SK-N-SH treated with all-trans-retinoic acid at 6 μM for 48 hours (cell line): ENCODE measurements around the gene CAPN13.

ENCODE experiments used
- ATAC-seq: fragments of 200-7000 bp; cut with Tn5 transposase; 3 replicates; pipeline ENCODE4 v1.9.1; 2020; ENCODE audit warnings: mild to moderate bottlenecking, moderate library complexity
- ARNTL ChIP-seq: fragments of 450-650 bp; formaldehyde crosslinking; IDR thresholded peaks from 2 replicates; pipeline ENCODE4 v1.5.0; 2020; ENCODE audit warnings: low read depth, mild to moderate bottlenecking, moderate library complexity, borderline replicate concordance
- BACH2 ChIP-seq: fragments of 250-450 bp; sonication (Bioruptor Pico); IDR thresholded peaks from 2 replicates; pipeline ENCODE4 v1.9.0; 2021; ENCODE audit warnings: mild to moderate bottlenecking, borderline replicate concordance
- CREB5 ChIP-seq: fragments of 250-450 bp; sonication (Bioruptor Pico); IDR thresholded peaks from 2 replicates; pipeline ENCODE4 v1.5.1; 2020; ENCODE audit warnings: low read depth, mild to moderate bottlenecking, moderate library complexity
- CSDC2 ChIP-seq: fragments of 250-450 bp; sonication (Bioruptor Pico); IDR thresholded peaks from 2 replicates; pipeline ENCODE4 v1.5.0; 2020; ENCODE audit warnings: mild to moderate bottlenecking, moderate library complexity
- CSRNP3 ChIP-seq: fragments of 250-450 bp; sonication (Bioruptor Pico); IDR thresholded peaks from 2 replicates; pipeline ENCODE4 v1.5.1; 2021; ENCODE audit warnings: mild to moderate bottlenecking, moderate library complexity
- ESRRG ChIP-seq: fragments of 250-450 bp; sonication (Bioruptor Pico); IDR thresholded peaks from 2 replicates; pipeline ENCODE4 v1.6.1; 2021; ENCODE audit warnings: mild to moderate bottlenecking
- GLIS3 ChIP-seq: fragments of 250-450 bp; sonication (Bioruptor Pico); IDR thresholded peaks from 2 replicates; pipeline ENCODE4 v1.5.0; 2020; ENCODE audit warnings: mild to moderate bottlenecking, moderate library complexity
- ISL1 ChIP-seq: fragments of 250-450 bp; sonication (Bioruptor Pico); IDR thresholded peaks from 2 replicates; pipeline ENCODE4 v2.1.2; 2022; ENCODE audit warnings: mild to moderate bottlenecking, moderate library complexity
- OSR1 ChIP-seq: fragments of 250-450 bp; sonication (Bioruptor Pico); IDR thresholded peaks from 2 replicates; pipeline ENCODE4 v1.8.0; 2022; ENCODE audit warnings: moderate library complexity, mild to moderate bottlenecking, inconsistent platforms
- PPARA ChIP-seq: fragments of 250-450 bp; sonication (Bioruptor Pico); IDR thresholded peaks from 2 replicates; pipeline ENCODE4 v1.5.0; 2020; ENCODE audit warnings: mild to moderate bottlenecking, borderline replicate concordance
- RARB ChIP-seq: fragments of 250-450 bp; sonication (Bioruptor Pico); IDR thresholded peaks from 2 replicates; pipeline ENCODE4 v1.8.0; 2021; ENCODE audit warnings: mild to moderate bottlenecking, moderate library complexity
- SNAI2 ChIP-seq: fragments of 250-450 bp; sonication (Bioruptor Pico); IDR thresholded peaks from 2 replicates; pipeline ENCODE4 v1.5.0; 2020; ENCODE audit warnings: mild to moderate bottlenecking, moderate library complexity
- TCF4 ChIP-seq: fragments of 250-450 bp; sonication (Bioruptor Pico); IDR thresholded peaks from 2 replicates; pipeline ENCODE4 v1.8.0; 2021; ENCODE audit warnings: mild to moderate bottlenecking, moderate library complexity, borderline replicate concordance
- TSHZ2 ChIP-seq: fragments of 250-450 bp; sonication (Bioruptor Pico); IDR thresholded peaks from 2 replicates; pipeline ENCODE4 v1.5.0; 2020; ENCODE audit warnings: mild to moderate bottlenecking, moderate library complexity
- ZC3H10 ChIP-seq: fragments of 250-450 bp; sonication (Bioruptor Pico); IDR thresholded peaks from 2 replicates; pipeline ENCODE4 v1.5.1; 2021; ENCODE audit warnings: mild to moderate bottlenecking, moderate library complexity
- ZFP3 ChIP-seq: fragments of 250-450 bp; sonication (Bioruptor Pico); IDR thresholded peaks from 2 replicates; pipeline ENCODE4 v1.5.0; 2020; ENCODE audit warnings: mild to moderate bottlenecking, moderate library complexity
- ZFP30 ChIP-seq: fragments of 450-650 bp; formaldehyde crosslinking; IDR thresholded peaks from 2 replicates; pipeline ENCODE4 v1.5.0; 2022; ENCODE audit warnings: mild to moderate bottlenecking, moderate library complexity
- ZNF565 ChIP-seq: fragments of 450-650 bp; formaldehyde crosslinking; conservative IDR thresholded peaks from 2 replicates; pipeline ENCODE4 v1.5.0; 2020; ENCODE audit warnings: low read depth, mild to moderate bottlenecking, moderate library complexity
- ZNF70 ChIP-seq: fragments of 450-650 bp; formaldehyde crosslinking; IDR thresholded peaks from 2 replicates; pipeline ENCODE4 v1.5.0; 2020; ENCODE audit warnings: mild to moderate bottlenecking, moderate library complexity
- ZNF8 ChIP-seq: fragments of 450-650 bp; formaldehyde crosslinking; IDR thresholded peaks from 2 replicates; pipeline ENCODE4 v1.5.0; 2020; ENCODE audit warnings: mild to moderate bottlenecking, moderate library complexity
- TF ChIP-seq, protein P1 (sequence below): fragments of 250-450 bp; sonication (Bioruptor Pico); IDR thresholded peaks from 2 replicates; pipeline ENCODE4 v1.8.0; 2020; ENCODE audit warnings: mild to moderate bottlenecking, moderate library complexity, borderline replicate concordance
- TF ChIP-seq, protein P2 (sequence below): fragments of 250-450 bp; sonication (Bioruptor Pico); IDR thresholded peaks from 2 replicates; pipeline ENCODE4 v1.8.0; 2021; ENCODE audit warnings: low read depth, mild to moderate bottlenecking, moderate library complexity, borderline replicate concordance

The CAPN13 gene

GRCh38 chr2:30769481-30769780 lies 37.8 kb downstream of the CAPN13 start:
- TF ChIP-seq ZFP30 (CRISPR knock-in tag) (no peak), ZNF70 (CRISPR knock-in tag) (no peak), ZC3H10 (CRISPR knock-in tag) (no peak), ARNTL (no peak), TCF4 (CRISPR knock-in tag) (no peak), RARB (CRISPR knock-in tag) (no peak), ISL1 (CRISPR knock-in tag) (no peak), CREB5 (CRISPR knock-in tag) (no peak), PPARA (CRISPR knock-in tag) (no peak), ZNF8 (CRISPR knock-in tag) (no peak), ESRRG (CRISPR knock-in tag) (no peak), ZFP3 (CRISPR knock-in tag) (no peak), ZNF565 (no peak), SNAI2 (CRISPR knock-in tag) (no peak), GLIS3 (CRISPR knock-in tag) (no peak)
- ATAC-seq = no peak

GRCh38 chr2:30768708-30769480 lies 38.4 kb downstream of the CAPN13 start:
- TF ChIP-seq BACH2 (CRISPR knock-in tag) (no peak), ZFP3 (CRISPR knock-in tag) (no peak), ZFP30 (CRISPR knock-in tag) (no peak), ESRRG (CRISPR knock-in tag) (no peak), TCF4 (CRISPR knock-in tag) (no peak), TSHZ2 (CRISPR knock-in tag) (no peak), CSDC2 (no peak), ZNF8 (CRISPR knock-in tag) (no peak), CSRNP3 (no peak), ZNF70 (CRISPR knock-in tag) (no peak), GLIS3 (CRISPR knock-in tag) (no peak)
- TF ChIP-seq, protein P1, sequence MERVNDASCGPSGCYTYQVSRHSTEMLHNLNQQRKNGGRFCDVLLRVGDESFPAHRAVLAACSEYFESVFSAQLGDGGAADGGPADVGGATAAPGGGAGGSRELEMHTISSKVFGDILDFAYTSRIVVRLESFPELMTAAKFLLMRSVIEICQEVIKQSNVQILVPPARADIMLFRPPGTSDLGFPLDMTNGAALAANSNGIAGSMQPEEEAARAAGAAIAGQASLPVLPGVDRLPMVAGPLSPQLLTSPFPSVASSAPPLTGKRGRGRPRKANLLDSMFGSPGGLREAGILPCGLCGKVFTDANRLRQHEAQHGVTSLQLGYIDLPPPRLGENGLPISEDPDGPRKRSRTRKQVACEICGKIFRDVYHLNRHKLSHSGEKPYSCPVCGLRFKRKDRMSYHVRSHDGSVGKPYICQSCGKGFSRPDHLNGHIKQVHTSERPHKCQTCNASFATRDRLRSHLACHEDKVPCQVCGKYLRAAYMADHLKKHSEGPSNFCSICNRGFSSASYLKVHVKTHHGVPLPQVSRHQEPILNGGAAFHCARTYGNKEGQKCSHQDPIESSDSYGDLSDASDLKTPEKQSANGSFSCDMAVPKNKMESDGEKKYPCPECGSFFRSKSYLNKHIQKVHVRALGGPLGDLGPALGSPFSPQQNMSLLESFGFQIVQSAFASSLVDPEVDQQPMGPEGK (CRISPR knock-in tag) = no peak
- ATAC-seq = no peak

GRCh38 chr2:30768036-30768686 lies 39.1 kb downstream of the CAPN13 start:
- no peak for ATAC-seq
- TF ChIP-seq TSHZ2 (CRISPR knock-in tag) (no peak), CREB5 (CRISPR knock-in tag) (no peak), RARB (CRISPR knock-in tag) (no peak), CSRNP3 (no peak), OSR1 (CRISPR knock-in tag) (no peak), ESRRG (CRISPR knock-in tag) (no peak)
- TF ChIP-seq, protein P2, sequence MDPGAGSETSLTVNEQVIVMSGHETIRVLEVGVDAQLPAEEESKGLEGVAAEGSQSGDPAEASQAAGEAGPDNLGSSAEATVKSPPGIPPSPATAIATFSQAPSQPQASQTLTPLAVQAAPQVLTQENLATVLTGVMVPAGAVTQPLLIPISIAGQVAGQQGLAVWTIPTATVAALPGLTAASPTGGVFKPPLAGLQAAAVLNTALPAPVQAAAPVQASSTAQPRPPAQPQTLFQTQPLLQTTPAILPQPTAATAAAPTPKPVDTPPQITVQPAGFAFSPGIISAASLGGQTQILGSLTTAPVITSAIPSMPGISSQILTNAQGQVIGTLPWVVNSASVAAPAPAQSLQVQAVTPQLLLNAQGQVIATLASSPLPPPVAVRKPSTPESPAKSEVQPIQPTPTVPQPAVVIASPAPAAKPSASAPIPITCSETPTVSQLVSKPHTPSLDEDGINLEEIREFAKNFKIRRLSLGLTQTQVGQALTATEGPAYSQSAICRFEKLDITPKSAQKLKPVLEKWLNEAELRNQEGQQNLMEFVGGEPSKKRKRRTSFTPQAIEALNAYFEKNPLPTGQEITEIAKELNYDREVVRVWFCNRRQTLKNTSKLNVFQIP (CRISPR knock-in tag) = no peak
